ENCODE measurements around the gene DHX36. TPM values are rescaled to one million over a fixed set of nuclear protein-coding genes. Genes with fewer than 3 reads are reported as not detected.
A peak's percentile ranks its signal among the peaks of the same experiment; 100 is the strongest.

DHX36 gene
- total and polyA plus RNA-seq, 4 donors: 26.8 to 141 (median 46.6) TPM

DNA sequence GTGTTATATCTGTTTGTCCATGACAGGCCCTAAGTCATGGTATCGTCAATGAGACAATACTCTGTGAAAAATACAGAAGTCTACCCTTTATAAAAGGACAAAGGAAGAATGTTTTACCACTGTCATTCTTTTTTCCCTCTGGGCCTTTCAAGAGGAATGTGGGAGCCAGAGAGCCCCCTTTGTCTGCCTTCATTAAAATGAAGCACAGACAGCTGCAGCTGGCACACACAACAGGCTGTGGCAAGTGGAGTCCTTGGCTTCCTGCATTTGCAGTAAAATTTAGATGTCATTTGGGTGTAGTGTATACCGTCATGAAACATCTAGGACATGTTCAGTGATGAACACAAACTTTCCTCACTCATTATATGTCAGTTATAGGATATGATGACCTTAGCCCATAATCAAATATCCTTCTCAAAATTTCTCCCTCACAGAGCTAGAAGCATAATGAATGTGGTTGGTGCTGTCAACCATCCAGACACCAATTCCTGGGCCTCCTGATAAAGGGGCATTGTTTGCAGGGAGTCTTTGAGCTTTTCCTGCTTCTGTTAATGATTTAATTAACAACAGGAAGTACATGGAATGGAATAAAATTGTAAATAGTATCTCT, 76.4 kb downstream of the DHX36 start:
- Histone ChIP-seq H3K27me3 (ENCODE audit: control insufficient read depth in 3 of 3, insufficient read depth in 3 of 3, low read length in 2 of 3) (no peaks in the 10 kb centered on the region), H3K27ac (ENCODE audit: low read depth in 1 of 2, low read length in 1 of 2) (peak overlapping the region in 1 of 2 donors; percentile 5), H3K9ac (ENCODE audit: insufficient read depth in 1 of 2, low read length in 2 of 2) (no peak overlapping the region), H3K4me3 (no peak overlapping the region), H3K9me3 (ENCODE audit: control insufficient read depth in 4 of 4, insufficient read depth in 3 of 4, low read length in 3 of 4) (no peaks in the 10 kb centered on the region), H3K4me1 (ENCODE audit: control insufficient read depth in 5 of 5, insufficient read depth in 5 of 5, low read length in 5 of 5) (peaks cover 0 to 3% (median 0%) of the 10 kb centered on the region in 5 donors), H3K36me3 (ENCODE audit: control insufficient read depth in 4 of 4, insufficient read depth in 4 of 4, low read length in 4 of 4) (peaks cover 0 to 23% (median 10%) of the 10 kb centered on the region in 4 donors)
- no peak for DNase-seq
- WGBS, 2 donors: 82 to 87% methylated on average over 2 of the region's 2 CpGs
- TF ChIP-seq, protein P1, sequence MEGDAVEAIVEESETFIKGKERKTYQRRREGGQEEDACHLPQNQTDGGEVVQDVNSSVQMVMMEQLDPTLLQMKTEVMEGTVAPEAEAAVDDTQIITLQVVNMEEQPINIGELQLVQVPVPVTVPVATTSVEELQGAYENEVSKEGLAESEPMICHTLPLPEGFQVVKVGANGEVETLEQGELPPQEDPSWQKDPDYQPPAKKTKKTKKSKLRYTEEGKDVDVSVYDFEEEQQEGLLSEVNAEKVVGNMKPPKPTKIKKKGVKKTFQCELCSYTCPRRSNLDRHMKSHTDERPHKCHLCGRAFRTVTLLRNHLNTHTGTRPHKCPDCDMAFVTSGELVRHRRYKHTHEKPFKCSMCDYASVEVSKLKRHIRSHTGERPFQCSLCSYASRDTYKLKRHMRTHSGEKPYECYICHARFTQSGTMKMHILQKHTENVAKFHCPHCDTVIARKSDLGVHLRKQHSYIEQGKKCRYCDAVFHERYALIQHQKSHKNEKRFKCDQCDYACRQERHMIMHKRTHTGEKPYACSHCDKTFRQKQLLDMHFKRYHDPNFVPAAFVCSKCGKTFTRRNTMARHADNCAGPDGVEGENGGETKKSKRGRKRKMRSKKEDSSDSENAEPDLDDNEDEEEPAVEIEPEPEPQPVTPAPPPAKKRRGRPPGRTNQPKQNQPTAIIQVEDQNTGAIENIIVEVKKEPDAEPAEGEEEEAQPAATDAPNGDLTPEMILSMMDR (IDR thresholded peaks at IDR 0.05; ENCODE audit: control extremely low read depth, extremely low read depth): no peak
- no peak for ATAC-seq (ENCODE audit: insufficient read depth, low FRiP score)

- H3K4me3 ChIP-seq: no peak overlapping the region
- H3K9ac ChIP-seq (ENCODE audit: insufficient read depth in 1 of 2, low read length in 2 of 2): no peak overlapping the region
- DNase-seq (no peak), ATAC-seq (ENCODE audit: insufficient read depth, low FRiP score) (no peak)
- 64 to 68% methylated on average over 2 of the region's 2 CpGs for WGBS, 2 donors
- H3K4me1 ChIP-seq (ENCODE audit: control insufficient read depth in 5 of 5, insufficient read depth in 5 of 5, low read length in 5 of 5): peaks cover 0 to 2% (median 0%) of the 10 kb centered on the region in 5 donors
- TF ChIP-seq, protein P1 (IDR thresholded peaks at IDR 0.05; ENCODE audit: control extremely low read depth, extremely low read depth): no peak
- H3K27ac ChIP-seq (ENCODE audit: low read depth in 1 of 2, low read length in 1 of 2): no peak overlapping the region
- peaks cover 0 to 30% (median 13%) of the 10 kb centered on the region in 4 donors for H3K36me3 ChIP-seq (ENCODE audit: control insufficient read depth in 4 of 4, insufficient read depth in 4 of 4, low read length in 4 of 4)
- no peaks in the 10 kb centered on the region for H3K9me3 ChIP-seq (ENCODE audit: control insufficient read depth in 4 of 4, insufficient read depth in 3 of 4, low read length in 3 of 4)
- no peaks in the 10 kb centered on the region for H3K27me3 ChIP-seq (ENCODE audit: control insufficient read depth in 3 of 3, insufficient read depth in 3 of 3, low read length in 2 of 3)
Measured at GRCh38 chr3:154244644-154245043, 79.6 kb downstream of the DHX36 start.

DNA sequence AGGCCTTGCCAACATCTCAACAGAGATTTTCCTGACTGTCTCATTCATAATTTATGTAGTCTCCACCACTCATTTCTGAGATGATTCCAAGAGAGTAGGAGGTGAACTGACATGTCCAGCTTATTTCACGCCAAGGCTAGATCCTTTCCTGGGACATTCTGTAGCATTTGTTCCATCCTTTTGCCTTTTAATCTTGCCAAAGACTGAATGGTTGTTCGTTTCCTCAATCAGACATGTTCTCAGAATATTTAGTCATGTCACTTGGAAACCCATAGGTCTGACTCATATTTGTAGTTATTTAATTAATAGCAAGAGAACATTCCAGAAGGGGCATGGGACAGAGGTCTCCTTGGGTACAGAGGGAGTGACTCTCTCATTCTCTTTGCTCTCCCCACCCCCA, 80.9 kb downstream of the DHX36 start:
- WGBS, 2 donors: 68 to 91% methylated on average over 2 of the region's 2 CpGs
- no peak overlapping the region for H3K4me3 ChIP-seq
- DNase-seq: no peak
- no peak overlapping the region for H3K9ac ChIP-seq (ENCODE audit: insufficient read depth in 1 of 2, low read length in 2 of 2)
- H3K4me1 ChIP-seq (ENCODE audit: control insufficient read depth in 5 of 5, insufficient read depth in 5 of 5, low read length in 5 of 5): peaks cover 0 to 2% (median 0%) of the 10 kb centered on the region in 5 donors
- peak; percentile 44 for ATAC-seq (ENCODE audit: insufficient read depth, low FRiP score)
- H3K9me3 ChIP-seq (ENCODE audit: control insufficient read depth in 4 of 4, insufficient read depth in 3 of 4, low read length in 3 of 4): no peaks in the 10 kb centered on the region
- peaks cover 0 to 26% (median 11%) of the 10 kb centered on the region in 4 donors for H3K36me3 ChIP-seq (ENCODE audit: control insufficient read depth in 4 of 4, insufficient read depth in 4 of 4, low read length in 4 of 4)
- H3K27ac ChIP-seq (ENCODE audit: low read depth in 1 of 2, low read length in 1 of 2): peak overlapping the region in 1 of 2 donors; percentile 13
- no peaks in the 10 kb centered on the region for H3K27me3 ChIP-seq (ENCODE audit: control insufficient read depth in 3 of 3, insufficient read depth in 3 of 3, low read length in 2 of 3)
- TF ChIP-seq, protein P1 (IDR thresholded peaks at IDR 0.05; ENCODE audit: control extremely low read depth, extremely low read depth): no peak
